GM12878 (cell line): ENCODE data around the gene PARP4. TPM values are rescaled to one million over a fixed set of nuclear protein-coding genes. Genes with fewer than 3 reads are reported as not detected.

Experiments used
- ATAC-seq: fragments of 200-7000 bp; cut with Tn5 transposase; 3 replicates; pipeline ENCODE4 v1.9.1; 2020; ENCODE audit warnings: mild to moderate bottlenecking, moderate library complexity
- BruUV-seq: library from RNA; stranded (reverse); fragments of 400-500 nt; replicated peaks from 2 replicates; lab custom pipeline; 2021; lab: Mats Ljungman, UMichigan
- CTCF ChIA-PET: fragments of 300-600 bp; sonication (Branson Sonifier 250); formaldehyde crosslinking; extraction: SDS; loops from one replicate; lab custom pipeline; 2021; ENCODE audit warnings: inconsistent platforms; lab: Yijun Ruan, JAX
- POLR2A ChIA-PET: fragments of 350-600 bp; formaldehyde crosslinking; extraction: SDS; loops from one replicate; lab custom pipeline; 2021; ENCODE audit warnings: inconsistent platforms; lab: Charles Lee
- RAD21 ChIA-PET: fragments of 300-600 bp; sonication (Branson Sonifier 250); formaldehyde crosslinking; loops from one replicate; lab custom pipeline; 2023; ENCODE audit warnings: antibody characterized with exemption; ENCODE audit not compliant: unreplicated experiment; lab: Charles Lee
- SMC1A ChIA-PET: fragments of 300-600 bp; sonication (Branson Sonifier 250); formaldehyde crosslinking; loops from one replicate; lab custom pipeline; 2023; ENCODE audit not compliant: unreplicated experiment, uncharacterized antibody; lab: Charles Lee
- DNase-seq: peaks from one replicate; pipeline ENCODE4 v3.0.0-alpha.2; 2011; ENCODE audit warnings: low read depth, low spot score
- FAIRE-seq: peaks from 3 replicates; lab custom pipeline; 2011; peaks lifted over from hg19 to GRCh38; lab: Jason Lieb, UNC
- H2AFZ ChIP-seq: 2 replicates; pipeline ENCODE4 v1.6.0; 2011; ENCODE audit warnings: low read depth, low read length, control low read depth; ENCODE audit not compliant: control insufficient read depth
- H3K27ac ChIP-seq: 2 replicates; pipeline ENCODE4 v1.5.1; 2011; ENCODE audit warnings: control low read depth; ENCODE audit not compliant: control insufficient read depth, insufficient read depth
- H3K27me3 ChIP-seq, 2 experiments: replicated peaks in 1 of 2; 2 replicates each; pipeline versions ENCODE4 v1.6.0 to v1.6.1; 2011; ENCODE audit warnings: low read length in 1 of 2; ENCODE audit not compliant: control insufficient read depth in 2 of 2, insufficient read depth in 2 of 2
- H3K36me3 ChIP-seq, 2 experiments: 2 replicates each; pipeline ENCODE4 v1.5.1; 2011; ENCODE audit warnings: low read length in 1 of 2; ENCODE audit not compliant: control insufficient read depth in 2 of 2, insufficient read depth in 2 of 2
- H3K4me1 ChIP-seq: 2 replicates; pipeline ENCODE4 v1.6.1; 2011; ENCODE audit warnings: mild to moderate bottlenecking, low read length, moderate library complexity, mixed read lengths; ENCODE audit not compliant: control insufficient read depth, insufficient read depth
- H3K4me2 ChIP-seq: 2 replicates; pipeline ENCODE4 v1.6.0; 2011; ENCODE audit warnings: control low read depth; ENCODE audit not compliant: control insufficient read depth, insufficient read depth
- H3K4me3 ChIP-seq: fragments of 200-600 bp; sonication (generic); 2 replicates; pipeline ENCODE4 v1.5.1; 2016
- H3K79me2 ChIP-seq: 2 replicates; pipeline ENCODE4 v1.6.0; 2011; ENCODE audit warnings: low read length; ENCODE audit not compliant: control insufficient read depth, insufficient read depth
- H3K9ac ChIP-seq: 2 replicates; pipeline ENCODE4 v1.8.0; 2011; ENCODE audit warnings: low read length, control low read depth, mixed read lengths; ENCODE audit not compliant: control insufficient read depth, insufficient read depth
- H3K9me3 ChIP-seq: replicated peaks from 3 replicates; pipeline ENCODE4 v1.5.1; 2011; ENCODE audit warnings: mild to moderate bottlenecking, low read length; ENCODE audit not compliant: control insufficient read depth, insufficient read depth
- H4K20me1 ChIP-seq: 2 replicates; pipeline ENCODE4 v1.6.0; 2011; ENCODE audit not compliant: control insufficient read depth, insufficient read depth
- POLR2A ChIP-seq: IDR thresholded peaks from 2 replicates; pipeline ENCODE4 v1.6.1; 2011; ENCODE audit warnings: low read depth, mild to moderate bottlenecking, low read length
- SMAD5 ChIP-seq: IDR thresholded peaks from 2 replicates; pipeline ENCODE4 v1.6.1; 2016; ENCODE audit warnings: antibody characterized with exemption, low read depth
- SP1 ChIP-seq: IDR thresholded peaks from one replicate; pipeline ENCODE4 v1.6.1; 2011; ENCODE audit warnings: low read depth, low read length
- SREBF2 ChIP-seq: IDR thresholded peaks from 2 replicates; pipeline ENCODE4 v1.6.1; 2012; ENCODE audit warnings: mild to moderate bottlenecking, low read length
- YY1 ChIP-seq: IDR thresholded peaks from 2 replicates; pipeline ENCODE4 v1.6.1; 2011; ENCODE audit warnings: low read depth, mild to moderate bottlenecking, low read length
- WGBS: methylation state at CpG from one replicate; pipeline ENCODE4 v1.1.6; 2016; ENCODE audit warnings: low lambda C conversion rate; ENCODE audit not compliant: insufficient replicate concordance, insufficient coverage; ENCODE audit errors: missing lambda C conversion rate; 5-methylcytosine and 5-hydroxymethylcytosine counted together
- in situ Hi-C: fragments of 300-500 bp; cut with MboI; formaldehyde crosslinking; loops from 9 replicates; pipeline ENCODE4 v1.14.3; 2018; ENCODE audit warnings: mixed read lengths
- intact Hi-C: fragments of 100-400 bp; cut with micrococcal nuclease; formaldehyde crosslinking; loops from one replicate; pipeline ENCODE4 v1.14.2; 2022; ENCODE audit not compliant: unreplicated experiment
- polyA plus RNA-seq, 11 experiments: library from polyadenylated mRNA; depleted of rRNA in 4 of 11; unstranded in 6 of 11; stranded (reverse) in 5 of 11; fragments of >200 nt; fragmentation: Nextera tagmentation in 4 of 11; fragmentation: Illumina TruSeq in 1 of 11; extraction: Ambion mirVana in 4 of 11; extraction: Trizol in 1 of 11; gene quantifications; 1 replicate in 1 of 11; 2 replicates in 10 of 11; pipeline versions ENCODE4 v1.2.1 to v1.2.3, GENCODE V29; 2011 to 2016; ENCODE audit warnings: inconsistent platforms in 2 of 11, missing spikeins in 2 of 11, low read depth in 1 of 11
- total RNA-seq, 4 experiments: library from RNA; depleted of rRNA in 3 of 4; stranded (reverse); fragments of >200 nt in 3 of 4; fragmentation: Illumina TruSeq in 1 of 4; extraction: Trizol in 1 of 4; gene quantifications; 2 replicates each; pipeline versions ENCODE4 v1.2.1 to v1.2.3, GENCODE V29; 2013 to 2021
- TF ChIP-seq, protein P1 (sequence below): fragments of 450-650 bp; IDR thresholded peaks from 2 replicates; pipeline ENCODE4 v1.6.1; 2017; ENCODE audit warnings: mild to moderate bottlenecking, moderate library complexity

The PARP4 gene
- total and polyA plus RNA-seq, 10 of the 15 experiments (the other 5 are each of a cell fraction or from before 2014, with no cell fraction given) = 12.8 to 52.6 (median 46.1) TPM

DNA sequence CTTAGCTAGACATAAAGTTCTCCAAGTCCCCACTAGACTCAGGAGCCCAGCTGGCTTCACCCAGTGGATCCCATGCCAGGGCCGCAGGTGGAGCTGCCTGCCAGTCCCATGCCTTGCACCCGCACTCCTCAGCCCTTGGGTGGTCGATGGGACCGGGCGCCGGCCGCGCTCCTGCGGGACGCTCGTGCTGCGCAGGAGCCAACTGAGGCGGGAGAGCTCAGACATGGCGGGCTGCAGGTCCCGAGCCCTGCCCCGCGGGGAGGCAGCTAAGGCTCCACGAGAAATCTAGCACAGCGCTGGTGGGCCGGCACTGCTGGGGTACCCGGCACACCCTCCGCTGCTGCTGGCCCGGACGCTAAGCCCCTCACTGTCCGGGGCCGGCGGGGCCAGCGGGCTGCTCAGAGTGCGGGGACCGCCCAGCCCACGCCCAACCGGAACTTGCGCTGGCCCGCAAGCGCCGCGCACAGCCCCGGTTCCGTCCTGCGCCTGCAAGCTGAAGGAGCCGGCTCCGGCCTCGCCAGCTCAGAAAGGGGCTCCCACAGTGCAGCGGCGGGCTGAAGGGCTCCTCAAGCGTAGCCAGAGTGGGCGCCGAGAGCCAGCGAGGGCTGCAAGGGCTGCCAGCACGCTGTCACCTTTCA, 5.8 kb downstream of the PARP4 start:
- BruUV-seq = no TSS peak
- no peak overlapping the region for H2AFZ ChIP-seq
- ATAC-seq = no peak
- no peak overlapping the region for H3K27ac ChIP-seq
- no peaks in the 10 kb centered on the region for H3K27me3 ChIP-seq
- 96% methylated on average over 50 of the region's 50 CpGs for WGBS
- FAIRE-seq = no peak
- CTCF ChIA-PET = interaction anchor here (1.1 kb wide), 1 partner anchor 12 kb away, joined by 3 read pairs; no protein-coding TSS in a partner anchor
- RAD21 ChIA-PET = no interaction called here
- H3K4me2 ChIP-seq = no peak overlapping the region
- H4K20me1 ChIP-seq = no peaks in the 10 kb centered on the region
- no peak overlapping the region for H3K9ac ChIP-seq
- H3K9me3 ChIP-seq = no peaks in the 10 kb centered on the region; the same call in 2 of the 3 replicates
- no peak for DNase-seq
- peaks cover 51% of the 10 kb centered on the region for H3K79me2 ChIP-seq
- H3K36me3 ChIP-seq = peaks cover 3 to 18% of the 10 kb centered on the region in 2 experiments; a peak in 3 of 4 replicates
- SMC1A ChIA-PET = interaction anchor here (0.8 kb wide), 1 partner anchor 22 kb away, joined by 3 read pairs; no protein-coding TSS in a partner anchor
- no peak for TF ChIP-seq POLR2A
- no peak for TF ChIP-seq SP1
- TF ChIP-seq, protein P1, sequence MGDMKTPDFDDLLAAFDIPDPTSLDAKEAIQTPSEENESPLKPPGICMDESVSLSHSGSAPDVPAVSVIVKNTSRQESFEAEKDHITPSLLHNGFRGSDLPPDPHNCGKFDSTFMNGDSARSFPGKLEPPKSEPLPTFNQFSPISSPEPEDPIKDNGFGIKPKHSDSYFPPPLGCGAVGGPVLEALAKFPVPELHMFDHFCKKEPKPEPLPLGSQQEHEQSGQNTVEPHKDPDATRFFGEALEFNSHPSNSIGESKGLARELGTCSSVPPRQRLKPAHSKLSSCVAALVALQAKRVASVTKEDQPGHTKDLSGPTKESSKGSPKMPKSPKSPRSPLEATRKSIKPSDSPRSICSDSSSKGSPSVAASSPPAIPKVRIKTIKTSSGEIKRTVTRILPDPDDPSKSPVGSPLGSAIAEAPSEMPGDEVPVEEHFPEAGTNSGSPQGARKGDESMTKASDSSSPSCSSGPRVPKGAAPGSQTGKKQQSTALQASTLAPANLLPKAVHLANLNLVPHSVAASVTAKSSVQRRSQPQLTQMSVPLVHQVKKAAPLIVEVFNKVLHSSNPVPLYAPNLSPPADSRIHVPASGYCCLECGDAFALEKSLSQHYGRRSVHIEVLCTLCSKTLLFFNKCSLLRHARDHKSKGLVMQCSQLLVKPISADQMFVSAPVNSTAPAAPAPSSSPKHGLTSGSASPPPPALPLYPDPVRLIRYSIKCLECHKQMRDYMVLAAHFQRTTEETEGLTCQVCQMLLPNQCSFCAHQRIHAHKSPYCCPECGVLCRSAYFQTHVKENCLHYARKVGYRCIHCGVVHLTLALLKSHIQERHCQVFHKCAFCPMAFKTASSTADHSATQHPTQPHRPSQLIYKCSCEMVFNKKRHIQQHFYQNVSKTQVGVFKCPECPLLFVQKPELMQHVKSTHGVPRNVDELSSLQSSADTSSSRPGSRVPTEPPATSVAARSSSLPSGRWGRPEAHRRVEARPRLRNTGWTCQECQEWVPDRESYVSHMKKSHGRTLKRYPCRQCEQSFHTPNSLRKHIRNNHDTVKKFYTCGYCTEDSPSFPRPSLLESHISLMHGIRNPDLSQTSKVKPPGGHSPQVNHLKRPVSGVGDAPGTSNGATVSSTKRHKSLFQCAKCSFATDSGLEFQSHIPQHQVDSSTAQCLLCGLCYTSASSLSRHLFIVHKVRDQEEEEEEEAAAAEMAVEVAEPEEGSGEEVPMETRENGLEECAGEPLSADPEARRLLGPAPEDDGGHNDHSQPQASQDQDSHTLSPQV = no peak
- TF ChIP-seq SMAD5 = no peak
- no peak for TF ChIP-seq SREBF2
- TF ChIP-seq YY1 = no peak
- no peak overlapping the region for H3K4me3 ChIP-seq
- intact Hi-C loops = no loop called here
- in situ Hi-C loops = no loop called here
- no peaks in the 10 kb centered on the region for H3K4me1 ChIP-seq
- POLR2A ChIA-PET = no interaction called here
